H9 (cell line): Measurements from ENCODE around the gene RETREG3. TPM values are rescaled to one million over a fixed set of nuclear protein-coding genes. Genes with fewer than 3 reads are reported as not detected.

Experiments
- DNase-seq: peaks from one replicate; pipeline ENCODE4 v3.0.0-alpha.2; 2017
- H2AFZ ChIP-seq: one replicate; pipeline ENCODE4 v1.6.1; 2013; ENCODE audit warnings: mild to moderate bottlenecking, low read length, control low read depth, moderate library complexity
- H2AK5ac ChIP-seq: 2 replicates; pipeline ENCODE4 v1.6.1; 2013; ENCODE audit warnings: low read length, control low read depth, mixed read lengths; ENCODE audit not compliant: insufficient read length
- H2BK120ac ChIP-seq: one replicate; pipeline ENCODE4 v1.6.1; 2013; ENCODE audit warnings: low read depth, mild to moderate bottlenecking, low read length, control low read depth, inconsistent platforms; ENCODE audit not compliant: poor library complexity, severe bottlenecking
- H2BK12ac ChIP-seq: 2 replicates; pipeline ENCODE4 v1.6.1; 2013; ENCODE audit warnings: low read length, control low read depth, mixed read lengths, low read depth; ENCODE audit not compliant: insufficient read length
- H2BK15ac ChIP-seq: 2 replicates; pipeline ENCODE4 v1.6.1; 2013; ENCODE audit warnings: low read depth, low read length, control low read depth
- H2BK20ac ChIP-seq: one replicate; pipeline ENCODE4 v1.6.1; 2013; ENCODE audit warnings: low read depth, mild to moderate bottlenecking, low read length, control low read depth, inconsistent platforms; ENCODE audit not compliant: poor library complexity, severe bottlenecking
- H2BK5ac ChIP-seq: 2 replicates; pipeline ENCODE4 v1.6.1; 2013; ENCODE audit warnings: low read length, control low read depth, mixed read lengths; ENCODE audit not compliant: insufficient read length
- H3K14ac ChIP-seq: 2 replicates; pipeline ENCODE4 v1.6.1; 2013; ENCODE audit warnings: low read length, control low read depth; ENCODE audit not compliant: insufficient read depth
- H3K18ac ChIP-seq: 2 replicates; pipeline ENCODE4 v1.6.1; 2013; ENCODE audit warnings: low read depth, mild to moderate bottlenecking, mixed read lengths, low read length, control low read depth; ENCODE audit not compliant: insufficient read length
- H3K23ac ChIP-seq: 2 replicates; pipeline ENCODE4 v1.6.1; 2013; ENCODE audit warnings: low read length, control low read depth, mixed read lengths, low read depth; ENCODE audit not compliant: insufficient read length
- H3K23me2 ChIP-seq: 2 replicates; pipeline ENCODE4 v1.6.1; 2013; ENCODE audit warnings: low read depth, mild to moderate bottlenecking, mixed read lengths, low read length, control low read depth; ENCODE audit not compliant: insufficient read length, poor library complexity, severe bottlenecking
- H3K27ac ChIP-seq: 2 replicates; pipeline ENCODE4 v1.5.1; 2013; ENCODE audit warnings: low read length, control low read depth, mixed read lengths, low read depth; ENCODE audit not compliant: insufficient read length
- H3K27me3 ChIP-seq: 2 replicates; pipeline ENCODE4 v1.6.1; 2013; ENCODE audit warnings: low read length, control low read depth, inconsistent platforms; ENCODE audit not compliant: insufficient read depth
- H3K4ac ChIP-seq: 2 replicates; pipeline ENCODE4 v1.6.1; 2013; ENCODE audit warnings: low read depth, mild to moderate bottlenecking, control low read depth, inconsistent platforms, low read length, moderate library complexity
- H3K4me1 ChIP-seq: 2 replicates; pipeline ENCODE4 v1.6.1; 2013; ENCODE audit warnings: low read length, control low read depth, inconsistent platforms; ENCODE audit not compliant: insufficient read depth
- H3K4me2 ChIP-seq: 2 replicates; pipeline ENCODE4 v1.6.1; 2013; ENCODE audit warnings: low read length, control low read depth, mixed read lengths; ENCODE audit not compliant: insufficient read length, insufficient read depth
- H3K56ac ChIP-seq: 2 replicates; pipeline ENCODE4 v1.6.1; 2013; ENCODE audit warnings: low read depth, mild to moderate bottlenecking, mixed read lengths, low read length, control low read depth; ENCODE audit not compliant: insufficient read length
- H3K79me1 ChIP-seq: 2 replicates; pipeline ENCODE4 v1.6.1; 2013; ENCODE audit warnings: low read depth, mild to moderate bottlenecking, moderate library complexity, low read length, control low read depth, inconsistent platforms; ENCODE audit not compliant: insufficient read depth, poor library complexity, severe bottlenecking
- H3K79me2 ChIP-seq: 2 replicates; pipeline ENCODE4 v1.6.1; 2013; ENCODE audit warnings: low read length, control low read depth, inconsistent platforms; ENCODE audit not compliant: insufficient read depth
- H3K9ac ChIP-seq: 2 replicates; pipeline ENCODE4 v1.6.1; 2013; ENCODE audit warnings: low read length, control low read depth, mixed read lengths; ENCODE audit not compliant: insufficient read length; ENCODE audit errors: extremely low read depth
- H3K9me3 ChIP-seq: one replicate; pipeline ENCODE4 v1.6.1; 2013; ENCODE audit warnings: low read depth, low read length, inconsistent platforms; ENCODE audit not compliant: control insufficient read depth
- H3T11ph ChIP-seq: one replicate; pipeline ENCODE4 v1.6.1; 2013; ENCODE audit warnings: mild to moderate bottlenecking, low read length, control low read depth, inconsistent platforms
- H4K20me1 ChIP-seq: one replicate; pipeline ENCODE4 v1.6.1; 2013; ENCODE audit not compliant: control insufficient read depth, insufficient read length, insufficient read depth
- H4K5ac ChIP-seq: 2 replicates; pipeline ENCODE4 v1.6.1; 2013; ENCODE audit warnings: low read depth, mild to moderate bottlenecking, mixed read lengths, low read length, control low read depth; ENCODE audit not compliant: insufficient read length
- H4K8ac ChIP-seq: replicated peaks from 2 replicates; pipeline ENCODE4 v1.6.1; 2013; ENCODE audit warnings: low read length, control low read depth, mixed read lengths, low read depth; ENCODE audit not compliant: insufficient read length
- H4K91ac ChIP-seq: 2 replicates; pipeline ENCODE4 v1.6.1; 2013; ENCODE audit warnings: low read depth, mild to moderate bottlenecking, moderate library complexity, mixed read lengths, low read length, control low read depth; ENCODE audit not compliant: insufficient read length
- H3K27ac Mint-ChIP-seq, 3 experiments: 2 replicates in 2 of 3; 3 replicates in 1 of 3; pipeline ENCODE4 v1.8.0; 2020 to 2021; ENCODE audit warnings: mixed read lengths in 3 of 3, mild to moderate bottlenecking in 1 of 3, moderate library complexity in 1 of 3
- H3K27me3 Mint-ChIP-seq: 2 replicates; pipeline ENCODE4 v1.8.0; 2021; ENCODE audit warnings: low read depth, mild to moderate bottlenecking, moderate library complexity, mixed read lengths
- H3K36me3 Mint-ChIP-seq, 3 experiments: 2 replicates in 2 of 3; 3 replicates in 1 of 3; pipeline ENCODE4 v1.8.0; 2020 to 2021; ENCODE audit warnings: low read depth in 3 of 3, mixed read lengths in 3 of 3; ENCODE audit not compliant: insufficient read depth in 1 of 3
- H3K4me1 Mint-ChIP-seq, 2 experiments: 2 replicates each; pipeline ENCODE4 v1.8.0; 2020; ENCODE audit warnings: mixed read lengths in 2 of 2
- H3K4me3 Mint-ChIP-seq, 2 experiments: 2 replicates in 1 of 2; 3 replicates in 1 of 2; pipeline ENCODE4 v1.8.0; 2020 to 2021; ENCODE audit warnings: mild to moderate bottlenecking in 2 of 2, mixed read lengths in 2 of 2, moderate library complexity in 1 of 2
- H3K9me3 Mint-ChIP-seq, 2 experiments: 2 replicates in 1 of 2; 3 replicates in 1 of 2; pipeline ENCODE4 v1.8.0; 2020; ENCODE audit warnings: mild to moderate bottlenecking in 2 of 2, mixed read lengths in 2 of 2, moderate library complexity in 1 of 2
- CTCF ChIP-seq: fragments of 200-600 bp; sonication (generic); conservative IDR thresholded peaks from 3 replicates; pipeline ENCODE4 v1.8.0; 2021; ENCODE audit warnings: antibody characterized with exemption, mild to moderate bottlenecking
- WGBS: extraction: QIAGEN DNeasy Blood & Tissue Kit; methylation state at CpG from one replicate; pipeline ENCODE4 v1.1.7; 2013; ENCODE audit warnings: missing lambda C conversion rate, low lambda C conversion rate, mixed read lengths; ENCODE audit not compliant: insufficient read length; ENCODE audit errors: extremely low coverage; 5-methylcytosine and 5-hydroxymethylcytosine counted together
- total RNA-seq: library from RNA; stranded (reverse); gene quantifications from 2 replicates; pipeline ENCODE4 v1.2.1, GENCODE V29; 2021

Gene RETREG3
- total RNA-seq, 1 experiment from 2014 or later: 47.3 TPM

GRCh38 chr17:42565523-42566214, 43.5 kb downstream of the RETREG3 start:
- no peak overlapping the region for H3K14ac ChIP-seq
- no peaks in the 10 kb centered on the region for H4K20me1 ChIP-seq
- no peak overlapping the region for H3T11ph ChIP-seq
- H2AFZ ChIP-seq: no peak overlapping the region
- no peak overlapping the region for H3K4ac ChIP-seq
- no peak overlapping the region for H2BK15ac ChIP-seq
- no peak overlapping the region for H3K23ac ChIP-seq
- peak overlapping the region in 1 of 3 experiments; percentile 80; a peak in 1 of 7 replicates for H3K27ac Mint-ChIP-seq
- H2BK12ac ChIP-seq: no peak overlapping the region
- no peaks in the 10 kb centered on the region for H3K27me3 Mint-ChIP-seq
- H3K9me3 Mint-ChIP-seq: no peaks in the 10 kb centered on the region
- no peak overlapping the region for H3K18ac ChIP-seq
- peaks cover 7% of the 10 kb centered on the region; the same call in 1 of the 2 replicates for H3K79me2 ChIP-seq
- peaks cover 4% of the 10 kb centered on the region for H3K79me1 ChIP-seq
- peak overlapping the region; percentile 96 to 97; a peak in 3 of 5 replicates for H3K4me3 Mint-ChIP-seq
- no peak overlapping the region for H2BK5ac ChIP-seq
- H3K4me1 Mint-ChIP-seq: peaks cover 17 to 25% of the 10 kb centered on the region in 2 experiments
- no peak overlapping the region for H2AK5ac ChIP-seq
- H2BK120ac ChIP-seq: no peak overlapping the region
- H3K27me3 ChIP-seq: no peaks in the 10 kb centered on the region
- H3K36me3 Mint-ChIP-seq: peaks cover 17 to 55% (median 45%) of the 10 kb centered on the region in 3 experiments
- H3K27ac ChIP-seq: no peak overlapping the region
- no peak overlapping the region for H3K9ac ChIP-seq
- H3K4me1 ChIP-seq: peaks cover 2% of the 10 kb centered on the region; the same call in 1 of the 2 replicates
- H4K8ac ChIP-seq: no peak overlapping the region
- no peak overlapping the region for H3K4me2 ChIP-seq
- H3K23me2 ChIP-seq: peaks cover 16% of the 10 kb centered on the region
- no peak overlapping the region for H3K56ac ChIP-seq
- H4K91ac ChIP-seq: no peak overlapping the region
- WGBS: no CpG with 5 or more reads among the region's 16 CpGs
- no peak for TF ChIP-seq CTCF
- H4K5ac ChIP-seq: no peak overlapping the region
- H3K9me3 ChIP-seq: no peaks in the 10 kb centered on the region
- no peak overlapping the region for H2BK20ac ChIP-seq
- DNase-seq: no peak
